Stomach (tissue), 9 donors: Measurements from ENCODE around the gene CACNA1I. TPM values are rescaled to one million over a fixed set of nuclear protein-coding genes. Genes with fewer than 3 reads are reported as not detected.
A peak's percentile ranks its signal among the peaks of the same experiment; 100 is the strongest.

Source experiments
- DNase-seq, 2 donors: peaks; one replicate each; pipeline versions ENCODE4 v3.0.0 to v3.0.0-alpha.2; 2013 to 2019
- H3K27ac ChIP-seq, 5 donors: fragments of 200-600 bp in 4 of 5; sonication (generic) in 4 of 5; one replicate each; pipeline ENCODE4 v1.5.1; 2013 to 2019; ENCODE audit warnings: mild to moderate bottlenecking in 1 of 5, moderate library complexity in 1 of 5
- H3K27me3 ChIP-seq, 3 donors: fragments of 200-600 bp; sonication (generic); one replicate each; pipeline ENCODE4 v1.5.1; 2017 to 2019; ENCODE audit warnings: mixed run types in 1 of 3
- H3K36me3 ChIP-seq, 4 donors: fragments of 200-600 bp; sonication (generic); 1 replicate in 3 of 4; 2 replicates in 1 of 4; pipeline ENCODE4 v1.5.1; 2016 to 2019
- H3K4me1 ChIP-seq, 4 donors: fragments of 200-600 bp; sonication (generic); one replicate each; pipeline ENCODE4 v1.5.1; 2016 to 2019
- H3K4me3 ChIP-seq, 4 donors: fragments of 200-600 bp; sonication (generic) in 3 of 4; one replicate each; pipeline ENCODE4 v1.5.1; 2016 to 2019; ENCODE audit warnings: mild to moderate bottlenecking in 1 of 4
- H3K9me3 ChIP-seq, 4 donors: fragments of 200-600 bp; sonication (generic); one replicate each; pipeline ENCODE4 v1.5.1; 2016 to 2019
- CTCF ChIP-seq, 7 experiments: fragments of 450-650 bp in 4 of 7; fragments of 200-600 bp in 3 of 7; sonication (generic) in 3 of 7; IDR thresholded peaks; one replicate each; pipeline ENCODE4 v1.5.1; 2016 to 2019; ENCODE audit warnings: antibody characterized with exemption in 7 of 7, control low read depth in 2 of 7, mild to moderate bottlenecking in 1 of 7
- EP300 ChIP-seq: sonication (generic); formaldehyde crosslinking; IDR thresholded peaks from one replicate; pipeline ENCODE4 v1.6.1; 2017; ENCODE audit warnings: antibody characterized with exemption
- POLR2A ChIP-seq, 4 donors: fragments of 450-650 bp; IDR thresholded peaks; one replicate each; pipeline ENCODE4 v1.6.1; 2016; ENCODE audit warnings: antibody characterized with exemption in 4 of 4, control low read depth in 2 of 4, mild to moderate bottlenecking in 1 of 4, moderate library complexity in 1 of 4
- POLR2AphosphoS5 ChIP-seq, 3 donors: sonication (generic); formaldehyde crosslinking; IDR thresholded peaks; one replicate each; pipeline ENCODE4 v1.6.1; 2016; ENCODE audit warnings: antibody characterized with exemption in 3 of 3
- WGBS, 5 donors: extraction: QIAGEN DNeasy Blood & Tissue Kit in 3 of 5; methylation state at CpG; one replicate each; pipeline versions ENCODE4 v1.1.5 to v1.1.7; 2013 to 2018; 5-methylcytosine and 5-hydroxymethylcytosine counted together
- intact Hi-C: fragments of 100-400 bp; cut with DNase I; formaldehyde crosslinking; loops from one replicate; pipeline ENCODE4 v1.15.1; 2023; ENCODE audit warnings: low total_unique reads
- polyA plus RNA-seq, 3 donors: library from polyadenylated mRNA; stranded (reverse); fragments of 200-250 nt; gene quantifications; one replicate each; pipeline ENCODE4 v1.2.3, GENCODE V29; 2013
- total RNA-seq, 5 donors: library from RNA; depleted of rRNA; stranded (reverse); fragments of >200 nt; gene quantifications; one replicate each; pipeline versions ENCODE4 v1.1.0 to v1.2.3, GENCODE V29; 2014 to 2016
- donor health status: healthy with polysubstance abuse.
- donor health status: Bipolar disorder and iron deficiency.
- donor health status: healthy.

Gene CACNA1I
- total and polyA plus RNA-seq, 8 donors: 0.06 to 4.0 (median 0.22) TPM; not detected in 2

- no peak overlapping the region for H3K4me3 ChIP-seq
- TF ChIP-seq CTCF (IDR thresholded peaks at IDR 0.05) (no peak), POLR2A (IDR thresholded peaks at IDR 0.05) (no peak), EP300 (no peak), POLR2AphosphoS5 (IDR thresholded peaks at IDR 0.05) (no peak)
- intact Hi-C loops: no loop called here
- 49 to 68% (median 58%) methylated on average over 7 of the region's 7 CpGs for WGBS, 5 donors
- no peak for DNase-seq
- peaks cover 0 to 4% (median 2%) of the 10 kb centered on the region in 4 donors for H3K4me1 ChIP-seq
- no peak overlapping the region for H3K27ac ChIP-seq
- H3K9me3 ChIP-seq: no peaks in the 10 kb centered on the region
- no peaks in the 10 kb centered on the region for H3K36me3 ChIP-seq
- H3K27me3 ChIP-seq: peaks cover 0 to 98% (median 56%) of the 10 kb centered on the region in 3 donors
Measured at GRCh38 chr22:39621826-39622225, 51.3 kb downstream of the CACNA1I start.

- Histone ChIP-seq H3K36me3 (no peaks in the 10 kb centered on the region), H3K27me3 (peaks cover 0 to 98% (median 56%) of the 10 kb centered on the region in 3 donors), H3K27ac (no peak overlapping the region), H3K4me3 (no peak overlapping the region), H3K9me3 (no peaks in the 10 kb centered on the region), H3K4me1 (no peaks in the 10 kb centered on the region)
- intact Hi-C loops: no loop called here
- DNase-seq: peak; percentile 69 to 72
- 33 to 44% (median 41%) methylated on average over 13 to 17 of the region's 17 CpGs for WGBS, 5 donors
- no peak for TF ChIP-seq EP300
- peak in 5 of 7 experiments; percentile 18 to 47 (median 41) for TF ChIP-seq CTCF (IDR thresholded peaks at IDR 0.05)
Measured at GRCh38 chr22:39622881-39623367, 52.4 kb downstream of the CACNA1I start.

DNA sequence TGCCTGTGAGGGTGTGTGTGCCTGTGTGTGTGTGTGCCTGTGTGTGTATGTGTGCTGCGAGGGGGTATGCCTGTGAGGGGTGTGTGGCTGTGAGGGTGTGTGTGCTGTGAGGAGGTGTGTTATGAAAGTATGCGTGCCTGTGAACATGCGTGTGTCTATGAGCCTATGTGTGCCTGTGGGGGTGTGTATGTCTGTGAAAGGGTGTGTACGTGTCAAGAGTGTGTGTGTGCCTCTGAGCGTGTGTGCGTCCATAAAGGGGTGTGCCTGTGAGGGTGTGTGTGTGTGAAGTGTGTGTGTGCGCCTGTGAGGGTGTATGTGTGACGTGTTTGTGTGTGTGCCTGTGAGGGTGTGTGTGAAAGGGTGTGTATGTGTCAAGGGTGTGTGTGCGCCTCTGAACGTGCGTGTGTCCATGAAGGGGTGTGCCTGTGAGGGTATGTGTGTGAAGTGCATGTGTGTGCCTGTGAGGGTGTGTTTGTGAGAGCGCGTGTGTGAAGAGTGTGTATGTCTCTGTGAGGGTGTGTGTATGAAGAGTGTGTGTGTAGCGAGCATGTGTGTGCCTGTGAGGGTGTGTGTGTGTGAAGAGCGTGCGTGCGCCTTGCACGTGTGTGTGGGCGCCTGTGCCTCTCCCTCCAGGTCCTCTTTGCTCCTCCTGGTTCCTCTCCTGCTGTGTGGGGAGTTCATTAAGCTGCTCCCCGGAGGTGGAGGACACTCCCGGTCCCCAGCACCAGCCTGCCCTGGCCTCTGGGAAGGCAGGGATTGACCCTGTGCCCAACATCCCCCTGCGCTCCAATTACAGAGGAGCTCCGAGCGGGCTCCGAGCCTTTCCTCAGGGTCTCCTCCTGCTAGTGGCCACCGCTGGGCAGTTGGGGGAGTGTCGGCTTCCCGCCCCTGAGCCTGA lies 53.3 kb downstream of the CACNA1I start:
- WGBS, 5 donors: 58 to 71% (median 58%) methylated on average over 16 to 28 of the region's 28 CpGs
- no peak overlapping the region for H3K4me3 ChIP-seq
- H3K27me3 ChIP-seq: peaks cover 0 to 98% (median 53%) of the 10 kb centered on the region in 3 donors
- TF ChIP-seq POLR2A (IDR thresholded peaks at IDR 0.05) (no peak), CTCF (IDR thresholded peaks at IDR 0.05) (no peak), EP300 (no peak), POLR2AphosphoS5 (IDR thresholded peaks at IDR 0.05) (no peak)
- H3K36me3 ChIP-seq: no peaks in the 10 kb centered on the region
- intact Hi-C loops: no loop called here
- no peaks in the 10 kb centered on the region for H3K9me3 ChIP-seq
- DNase-seq: no peak
- H3K27ac ChIP-seq: no peak overlapping the region
- no peaks in the 10 kb centered on the region for H3K4me1 ChIP-seq

- TF ChIP-seq POLR2A (IDR thresholded peaks at IDR 0.05) (no peak), POLR2AphosphoS5 (IDR thresholded peaks at IDR 0.05) (no peak), CTCF (IDR thresholded peaks at IDR 0.05) (no peak), EP300 (no peak)
- Histone ChIP-seq H3K4me1 (no peaks in the 10 kb centered on the region), H3K9me3 (no peaks in the 10 kb centered on the region), H3K4me3 (no peak overlapping the region), H3K27ac (no peak overlapping the region), H3K27me3 (peaks cover 0 to 98% (median 50%) of the 10 kb centered on the region in 3 donors), H3K36me3 (no peaks in the 10 kb centered on the region)
- WGBS, 5 donors: 26 to 42% (median 30%) methylated on average over 4 to 7 of the region's 7 CpGs
- DNase-seq: no peak
- intact Hi-C loops: no loop called here
Measured at GRCh38 chr22:39624501-39624821, 53.9 kb downstream of the CACNA1I start.
